HG03521 (cell line): ENCODE data around the gene CAMSAP1.

Experiments used
- ATAC-seq: cut with Tn5 transposase; IDR thresholded peaks from one replicate; pipeline ENCODE4 v1.9.1; 2021; ENCODE audit warnings: mild to moderate bottlenecking, moderate library complexity; ENCODE audit not compliant: unreplicated experiment

Gene CAMSAP1

DNA sequence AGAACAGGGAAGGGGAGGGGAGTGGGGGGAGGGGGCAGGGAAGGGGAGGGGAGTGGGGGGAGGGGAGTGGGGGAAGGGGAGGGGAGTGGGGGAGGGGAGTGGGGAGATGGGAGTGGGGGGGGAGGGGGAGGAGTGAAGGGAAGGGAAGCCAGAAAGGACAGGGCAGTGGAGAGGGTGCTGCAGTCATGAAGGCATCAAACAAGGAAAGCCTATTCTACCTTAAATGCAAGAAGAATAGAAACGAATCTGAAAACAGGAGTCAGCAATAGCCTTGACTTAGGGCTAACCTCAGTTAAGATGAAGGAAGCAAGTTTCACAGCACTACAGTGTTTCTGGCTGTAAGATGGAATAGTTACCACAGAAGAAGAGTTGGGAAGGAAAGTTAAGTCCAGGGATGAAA is 59.5 kb downstream of the CAMSAP1 start:
- ATAC-seq = no peak

DNA sequence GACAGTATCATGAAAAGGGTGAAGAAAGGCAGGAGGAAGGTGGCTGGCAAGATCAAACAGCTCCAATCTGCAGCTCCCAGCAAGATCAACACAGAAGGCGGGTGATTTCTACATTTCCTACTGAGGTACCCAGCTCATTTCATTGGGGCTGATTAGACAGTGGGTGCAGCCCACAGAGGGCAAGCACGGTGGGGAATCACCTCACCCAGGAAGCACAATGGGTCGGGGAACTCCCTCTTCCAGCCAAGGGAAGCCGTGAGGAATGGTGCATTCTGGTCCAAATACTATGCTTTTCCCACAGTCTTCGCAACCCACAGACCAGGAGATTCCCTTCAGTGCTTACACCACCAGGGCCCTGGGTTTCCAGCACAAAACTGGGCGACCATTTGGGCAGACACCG is 66.8 kb downstream of the CAMSAP1 start:
- no peak for ATAC-seq

DNA sequence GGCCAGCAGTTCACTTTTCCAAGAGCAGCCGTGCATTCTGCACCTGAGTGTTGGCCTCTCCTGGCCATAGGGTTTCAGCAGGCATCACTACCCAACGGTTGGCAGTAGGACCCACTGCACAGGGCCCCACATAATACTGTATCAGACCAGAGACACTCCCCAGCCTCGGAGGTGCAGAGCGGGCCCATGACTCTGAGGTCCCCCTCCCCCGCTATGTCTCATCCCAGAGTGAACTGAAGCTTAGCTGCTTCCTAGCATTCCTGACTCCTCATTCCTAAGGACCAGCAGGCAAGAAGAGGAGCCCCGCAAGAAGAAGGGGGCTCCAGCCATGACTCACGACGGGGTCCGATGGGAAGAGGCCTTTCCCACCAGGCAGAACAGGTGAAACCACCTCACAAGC is 67.2 kb downstream of the CAMSAP1 start:
- ATAC-seq = no peak

DNA sequence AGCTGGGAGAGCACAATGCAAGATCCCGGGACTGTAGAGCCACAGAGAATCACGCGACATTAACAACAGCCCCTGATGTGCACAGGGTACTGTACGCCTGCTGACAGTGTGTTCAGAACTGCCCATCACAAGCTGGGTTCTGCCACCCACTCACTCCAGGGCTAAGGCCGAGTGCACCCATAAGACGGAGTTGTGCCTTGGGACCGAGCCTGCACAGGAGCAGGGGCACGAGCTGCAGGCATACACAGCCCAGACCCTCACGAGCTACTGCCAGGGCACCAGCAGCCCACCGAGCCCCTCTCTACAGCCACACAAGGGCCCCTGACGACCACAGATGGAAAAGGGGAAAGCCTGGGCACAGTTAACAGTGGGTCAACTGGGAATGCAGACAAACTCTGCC is 67.8 kb downstream of the CAMSAP1 start:
- no peak for ATAC-seq

DNA sequence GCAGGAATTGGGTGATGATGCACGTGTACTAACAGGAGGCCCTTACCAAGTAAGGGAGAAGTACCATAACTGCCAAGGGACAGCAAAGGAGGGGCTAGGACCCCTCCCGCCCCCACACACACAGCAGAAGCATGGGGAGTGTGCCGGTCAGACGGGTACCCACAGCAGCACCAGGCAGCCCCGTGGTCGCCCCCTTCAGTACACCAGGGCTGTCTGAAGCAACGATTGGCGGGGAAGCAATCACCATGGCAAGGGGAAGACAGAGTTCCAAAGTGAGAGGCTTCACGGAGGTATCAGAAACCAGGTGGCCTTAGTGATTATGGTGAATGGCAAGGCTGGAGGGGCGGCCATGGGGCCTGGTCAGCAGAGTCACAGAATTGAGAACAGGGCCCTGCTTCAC is 72.2 kb downstream of the CAMSAP1 start:
- ATAC-seq = no peak

DNA sequence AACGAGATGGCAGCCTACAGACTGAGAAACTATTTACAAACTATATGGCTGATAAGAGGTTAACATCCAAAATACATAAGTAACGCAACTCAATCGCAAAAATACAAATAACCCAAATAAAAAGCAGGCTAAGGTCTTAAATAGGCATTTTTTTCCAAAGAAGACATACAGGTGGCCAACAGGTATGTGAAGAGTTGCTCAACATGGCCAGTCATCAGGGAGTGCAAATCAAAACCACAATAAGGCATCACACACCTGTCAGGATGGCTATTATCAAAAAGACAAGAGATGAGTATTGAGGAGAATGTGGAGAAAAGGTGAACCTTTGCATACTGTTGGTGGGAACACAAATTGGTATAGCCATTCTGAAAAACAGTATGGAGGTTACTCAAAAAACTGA is 73.5 kb downstream of the CAMSAP1 start:
- no peak for ATAC-seq

DNA sequence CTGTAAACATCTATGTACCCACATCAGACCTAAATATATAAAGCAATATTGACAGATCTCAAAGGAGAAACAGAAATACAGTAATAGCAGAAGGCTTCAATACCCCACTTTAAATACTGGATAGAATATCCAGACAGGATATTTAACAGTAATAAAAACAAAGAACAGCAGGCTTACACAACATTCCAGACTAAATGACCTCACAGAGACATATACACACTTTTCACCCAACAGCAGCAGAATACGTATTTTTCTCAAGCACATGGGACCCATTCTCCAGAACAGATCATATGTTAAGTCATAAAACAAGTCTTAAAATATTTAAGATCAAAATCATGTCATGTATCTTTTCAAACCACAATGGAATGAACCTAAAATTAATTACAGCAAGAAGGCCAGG is 76.8 kb downstream of the CAMSAP1 start:
- ATAC-seq = no peak

DNA sequence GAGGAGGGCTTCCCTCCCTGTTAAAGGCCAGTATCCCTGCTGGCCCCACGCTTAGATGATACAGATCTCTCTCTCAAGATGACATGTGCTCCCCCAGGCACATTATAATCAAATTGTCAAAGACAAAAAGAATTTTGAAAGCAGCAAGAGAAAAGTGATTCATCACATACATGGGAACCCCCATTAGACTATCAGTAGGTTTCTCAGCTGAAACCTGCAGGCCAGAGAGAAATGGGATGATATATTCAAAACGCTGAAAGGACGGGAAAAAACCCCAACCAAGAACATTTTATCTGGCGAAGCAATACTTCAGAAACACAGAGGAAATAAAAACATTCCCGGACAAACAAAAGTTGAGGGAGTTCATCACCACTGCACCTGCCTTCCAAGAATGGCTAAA is 78.7 kb downstream of the CAMSAP1 start:
- ATAC-seq = no peak

DNA sequence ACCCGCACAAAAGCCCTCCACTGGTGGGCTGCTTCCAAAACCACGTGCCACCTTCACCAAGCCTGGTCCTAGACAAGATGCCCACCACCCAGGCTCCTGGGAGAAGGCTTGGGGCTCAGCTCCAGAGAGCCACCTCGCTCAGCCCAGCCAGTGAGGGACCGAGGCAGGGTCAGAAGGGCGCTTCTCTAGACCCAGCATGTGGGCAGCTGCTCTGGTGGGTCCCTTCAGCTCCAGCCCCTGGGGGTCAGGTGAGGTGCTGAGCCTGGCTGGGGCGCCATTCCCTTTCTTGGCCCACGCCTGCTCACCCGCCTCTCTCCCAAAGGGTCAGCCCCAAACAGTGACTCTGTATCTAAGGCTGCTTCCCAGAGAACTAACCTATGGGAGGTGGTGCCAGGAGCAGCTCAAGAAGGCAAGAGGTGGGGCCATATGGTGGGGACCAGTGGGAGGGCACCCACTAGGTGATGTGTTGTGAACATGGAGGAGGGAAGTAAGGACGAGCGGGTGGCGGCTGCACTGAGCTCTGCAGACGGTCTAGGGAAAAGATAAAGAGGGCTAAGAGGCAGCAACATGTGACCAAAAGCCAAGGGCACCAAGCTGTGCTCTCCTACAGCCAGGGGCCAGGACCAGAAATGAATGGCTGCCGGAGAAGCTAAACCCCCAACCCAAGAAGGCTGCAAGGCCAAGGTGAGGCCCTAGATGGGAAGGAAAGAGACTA is 79.3 kb downstream of the CAMSAP1 start:
- ATAC-seq = no peak

DNA sequence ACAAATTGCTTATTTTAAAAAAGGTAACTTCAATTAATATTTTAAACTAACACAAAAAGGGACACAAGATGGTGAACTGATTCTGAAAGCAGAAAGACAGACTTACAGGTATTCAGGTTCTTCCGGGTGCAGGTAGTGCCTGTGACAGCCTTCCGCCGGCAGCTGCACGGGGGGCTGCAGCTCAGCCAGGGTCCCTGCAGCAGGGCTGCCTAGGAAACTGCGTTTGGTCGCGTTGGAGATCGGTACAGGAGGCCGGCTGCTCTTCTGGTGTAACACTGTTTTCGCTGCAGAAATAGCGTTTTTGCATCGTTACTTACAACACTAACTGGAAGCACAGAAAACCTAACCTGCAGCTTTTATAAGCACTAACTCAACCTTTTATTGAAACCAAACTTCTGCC is 80.0 kb downstream of the CAMSAP1 start:
- ATAC-seq = no peak

DNA sequence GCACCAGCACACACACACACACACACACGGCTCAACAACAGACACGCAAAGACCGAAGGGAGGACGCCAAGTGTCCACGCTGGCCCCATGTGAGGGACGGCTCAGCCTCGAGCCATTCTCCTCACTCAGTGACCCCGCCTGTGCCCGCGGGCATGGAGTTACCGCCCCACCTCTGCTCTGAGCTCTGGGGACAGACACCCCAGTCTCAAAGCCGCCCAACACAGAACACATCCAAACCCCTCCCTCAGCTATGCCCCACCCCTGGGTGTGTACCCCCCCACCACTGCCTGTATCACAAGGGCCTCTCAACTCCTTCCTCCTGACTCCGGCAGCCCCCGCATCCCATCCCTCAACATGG is 81.2 kb downstream of the CAMSAP1 start:
- ATAC-seq = no peak

DNA sequence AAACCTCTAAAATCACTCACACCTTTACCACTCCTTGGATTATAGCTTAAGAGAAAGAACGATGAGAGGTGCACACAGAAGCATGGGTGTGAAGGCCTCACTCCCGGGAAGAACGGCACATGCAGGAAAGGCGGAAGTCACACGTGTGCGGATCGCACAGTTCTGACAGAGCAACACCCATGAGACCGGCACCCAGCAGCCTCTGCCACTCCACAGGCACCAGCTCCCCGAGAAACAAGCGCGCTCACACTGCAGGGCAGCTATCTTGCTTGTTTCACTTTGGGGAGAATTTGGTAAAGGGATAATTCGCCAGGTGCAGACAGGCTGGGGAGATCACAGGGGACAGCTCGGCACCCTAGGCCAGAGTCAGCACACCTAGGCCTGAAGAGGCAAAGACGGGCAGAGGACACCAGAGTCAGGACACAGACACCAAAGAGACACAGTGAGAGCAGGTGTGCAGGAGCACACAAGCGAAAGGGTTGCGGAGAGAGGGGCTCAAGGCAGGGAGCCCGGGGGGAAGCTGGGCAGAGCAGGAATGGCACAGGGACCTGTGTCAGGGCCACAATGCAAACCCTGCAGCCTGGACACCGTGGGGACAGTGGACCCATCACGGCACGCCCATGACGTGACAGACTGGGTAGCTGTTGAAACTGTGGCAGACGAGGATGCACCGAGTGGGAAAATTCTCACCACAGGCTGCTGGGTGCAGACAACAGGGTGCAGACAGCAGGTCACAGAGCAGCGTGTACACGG is 81.7 kb downstream of the CAMSAP1 start:
- no peak for ATAC-seq

DNA sequence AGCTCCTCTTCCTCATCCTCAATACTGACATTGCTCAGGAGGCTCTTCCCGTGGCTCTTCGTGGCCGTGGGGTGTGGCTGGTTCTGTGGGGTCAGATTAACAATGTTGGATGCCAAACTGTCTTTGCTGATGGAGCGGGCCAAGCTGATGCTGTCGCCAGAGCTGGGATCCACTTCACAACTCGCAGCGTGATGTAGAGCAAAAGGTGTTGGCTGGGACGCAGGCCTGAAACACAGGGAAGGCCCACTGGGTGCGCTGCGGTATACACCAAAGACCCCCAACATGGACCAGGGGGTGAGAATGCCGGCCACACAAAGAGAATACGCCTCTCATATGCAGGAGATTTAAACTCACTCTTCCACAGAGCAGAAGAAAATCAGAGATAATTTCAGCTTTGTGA is 84.3 kb downstream of the CAMSAP1 start:
- ATAC-seq = no peak

DNA sequence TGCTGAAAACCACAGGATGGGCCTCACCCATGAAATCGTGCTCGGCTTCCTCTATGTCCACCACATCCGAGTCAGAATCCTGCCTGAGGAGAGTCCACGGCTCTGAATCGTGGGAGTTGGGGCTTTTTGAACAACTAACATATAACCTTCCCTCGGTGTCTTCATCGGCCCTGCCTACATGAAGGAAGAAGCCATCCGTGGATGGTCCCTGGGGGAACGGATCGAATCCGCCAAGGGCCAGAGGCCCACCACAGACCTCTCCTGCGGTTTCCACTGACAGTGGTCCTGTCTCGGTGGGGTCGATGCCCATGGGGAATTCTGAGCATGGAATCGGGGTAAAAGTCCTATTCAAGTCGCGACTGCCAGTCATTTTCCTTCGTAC is 85.0 kb downstream of the CAMSAP1 start:
- no peak for ATAC-seq

DNA sequence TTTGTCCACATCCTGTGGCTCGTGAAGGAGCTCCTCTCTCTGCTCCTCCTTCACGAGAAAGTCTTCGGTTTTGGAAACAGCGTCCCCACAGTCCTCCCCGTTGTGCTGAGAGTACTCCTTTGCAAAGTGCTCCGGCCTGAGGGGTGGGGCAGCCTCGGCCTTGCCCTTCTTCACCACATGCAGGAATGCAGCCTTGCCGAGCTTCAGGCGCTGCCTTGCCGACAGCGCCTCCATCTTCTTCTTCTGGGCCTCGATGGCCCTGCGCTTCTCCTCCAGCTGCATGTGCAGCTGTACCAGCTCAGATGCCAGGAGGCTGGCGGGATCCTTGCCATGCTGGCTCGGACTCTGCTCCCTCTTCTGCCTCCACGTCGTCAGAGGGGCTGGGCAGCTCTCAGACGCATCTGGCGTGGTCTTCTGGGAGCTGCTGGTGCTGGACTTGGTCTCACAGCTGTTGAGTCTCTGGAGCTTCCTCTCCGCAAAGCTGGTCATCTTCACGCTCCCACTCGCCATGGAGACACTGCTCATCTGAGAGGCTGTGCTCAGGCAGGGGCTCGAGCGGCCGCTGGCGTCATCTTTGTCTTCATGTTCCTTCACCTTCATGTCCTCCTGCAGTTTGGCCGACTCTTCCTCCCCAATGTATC is 85.5 kb downstream of the CAMSAP1 start:
- no peak for ATAC-seq

DNA sequence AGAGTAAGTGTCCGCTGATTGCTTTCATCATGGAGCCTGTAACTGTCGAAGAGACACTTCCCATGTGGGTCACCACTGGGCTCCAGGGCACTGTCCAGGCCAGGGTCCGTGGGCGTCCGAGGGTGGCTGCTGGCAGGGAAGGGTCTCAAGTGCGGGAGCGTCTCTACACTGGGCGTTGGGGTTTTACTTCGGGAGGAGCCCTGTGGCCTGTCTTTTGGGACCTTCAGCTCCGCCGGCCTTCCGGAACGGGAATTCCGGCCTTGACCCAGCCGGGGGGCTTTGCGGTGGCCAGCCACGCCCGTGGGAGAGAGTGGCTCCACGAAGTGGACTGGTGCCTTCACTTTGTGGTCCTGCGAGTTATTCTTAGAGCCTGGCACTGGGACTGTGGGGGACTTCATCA is 86.2 kb downstream of the CAMSAP1 start:
- no peak for ATAC-seq

DNA sequence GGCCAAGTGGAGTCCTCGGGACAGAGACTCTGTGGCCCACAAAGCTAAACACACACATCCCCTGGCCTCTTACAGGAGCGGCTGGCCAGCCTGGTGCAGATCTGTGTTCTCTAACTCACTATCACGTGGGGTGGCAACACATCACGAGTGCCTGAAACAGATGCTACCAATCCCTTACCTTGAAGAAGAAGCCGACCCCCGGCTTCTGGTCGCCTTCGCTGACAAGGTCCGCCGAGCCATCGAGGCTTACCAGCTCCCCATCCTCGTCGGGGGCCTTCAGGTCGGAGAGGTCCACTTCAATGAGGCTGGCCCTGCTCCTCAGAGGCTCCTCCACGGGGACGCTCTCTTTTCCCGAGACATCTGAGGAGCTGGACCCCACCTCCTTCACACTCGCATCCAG is 86.7 kb downstream of the CAMSAP1 start:
- ATAC-seq = no peak

DNA sequence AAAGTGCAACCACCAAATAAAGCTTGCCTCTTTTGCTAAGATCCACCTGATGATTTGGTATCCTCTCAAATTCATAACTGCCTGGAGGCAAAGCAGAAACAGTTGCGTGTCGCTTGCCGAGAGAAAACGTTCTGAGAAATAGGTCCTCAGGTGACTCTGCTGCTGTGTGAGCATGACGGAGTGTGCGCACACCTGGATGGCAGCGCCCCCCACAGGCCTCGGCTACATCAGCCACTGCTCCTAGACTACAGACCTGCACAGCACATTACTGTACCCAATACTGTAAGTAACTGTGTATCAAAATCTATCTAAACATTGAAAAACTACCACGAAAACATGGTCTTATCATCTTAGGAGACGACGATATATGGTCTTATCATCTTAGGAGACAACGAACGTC is 87.4 kb downstream of the CAMSAP1 start:
- ATAC-seq = no peak

DNA sequence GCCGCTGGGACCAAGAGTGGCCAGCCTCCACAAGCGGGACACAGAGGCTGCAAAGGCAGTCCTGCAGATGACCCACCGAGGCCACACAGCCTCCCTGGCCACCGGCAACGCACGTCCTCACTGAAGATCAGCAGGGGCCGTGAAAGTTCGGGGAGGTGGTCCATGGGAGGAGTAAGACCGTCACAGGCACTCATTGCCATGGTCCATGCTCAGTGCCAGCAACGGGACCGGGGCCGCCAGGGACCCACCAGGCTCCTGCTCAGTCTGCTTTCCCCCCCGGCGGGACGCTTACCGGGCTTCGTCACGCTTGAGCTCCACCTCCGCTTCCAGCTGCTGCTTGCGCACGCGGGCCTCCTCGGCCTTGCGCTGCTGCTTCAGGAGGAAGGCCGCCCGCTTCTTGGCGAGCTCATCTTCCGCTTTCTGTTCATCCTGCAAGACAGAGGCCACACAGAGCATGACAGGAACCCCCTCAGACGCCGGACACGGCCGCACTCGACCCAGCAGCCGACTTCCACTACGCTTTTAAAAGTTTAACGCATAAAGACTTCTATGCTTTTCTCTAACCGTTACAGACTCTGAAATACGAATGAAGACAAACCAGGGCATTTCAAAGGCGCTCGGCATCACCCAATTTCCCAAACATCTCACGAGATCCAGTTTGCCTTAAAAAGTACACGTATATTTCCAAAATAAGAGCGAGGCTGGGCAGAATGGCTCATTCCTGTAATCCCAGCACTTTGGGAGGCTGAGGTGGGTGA is 88.4 kb downstream of the CAMSAP1 start:
- ATAC-seq = no peak

DNA sequence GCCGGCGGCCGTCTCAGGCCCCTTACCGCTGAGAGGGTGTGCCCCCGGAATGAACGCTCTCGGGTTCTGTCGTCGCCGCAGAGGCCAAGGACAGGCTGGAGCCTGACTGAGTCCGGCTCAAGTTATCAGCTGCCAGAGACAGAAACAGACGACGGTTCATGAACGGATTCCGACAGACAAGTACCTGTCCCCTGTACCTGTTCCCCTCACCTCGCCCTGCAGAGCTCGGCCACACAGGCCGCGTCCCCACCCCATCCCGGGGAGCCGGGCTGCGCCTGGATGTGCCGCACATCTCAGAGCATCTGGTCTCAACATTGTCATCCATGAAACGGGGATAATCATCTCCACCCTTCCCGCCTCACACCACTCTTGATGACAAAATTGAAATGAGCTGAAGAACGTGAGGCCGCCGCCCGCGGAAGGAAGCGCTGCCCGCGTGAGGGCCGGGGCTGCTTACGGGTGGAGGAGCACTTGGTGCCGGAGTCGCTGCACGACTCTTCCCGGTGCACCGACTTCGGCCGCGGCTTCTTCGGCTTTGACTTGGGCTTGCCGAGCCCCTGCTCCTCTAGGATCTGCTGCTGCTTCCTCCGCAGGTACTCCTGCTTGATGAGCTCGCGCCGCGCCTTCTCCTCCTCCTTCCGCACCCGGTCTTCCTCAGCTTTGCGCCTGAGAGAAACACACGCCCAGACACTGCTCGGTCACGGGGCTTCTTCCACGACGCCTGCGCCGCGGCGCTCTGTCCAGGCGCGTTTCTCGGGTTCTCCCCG is 89.2 kb downstream of the CAMSAP1 start:
- ATAC-seq = no peak

DNA sequence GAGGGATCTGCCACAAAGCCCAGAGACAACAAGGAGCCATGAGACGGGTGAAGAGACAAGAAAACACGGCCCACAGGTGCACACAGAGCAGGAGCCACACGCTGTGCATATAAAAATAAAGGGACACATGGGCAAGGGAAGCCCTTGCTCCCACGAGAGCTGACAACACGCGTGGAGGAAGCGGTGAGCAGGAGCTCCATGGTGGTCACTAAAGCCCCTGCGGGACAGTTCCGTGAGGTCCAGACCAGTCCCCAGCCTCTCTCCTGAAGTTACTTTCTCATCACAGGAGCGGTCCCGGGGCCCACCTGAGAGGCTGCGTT is 90.7 kb downstream of the CAMSAP1 start:
- no peak for ATAC-seq
